ENCODE measurements around the gene MICU2.
"Not testable (repeated sequence)": the region's sequence is repeated elsewhere in the genome, so short reads cannot be mapped to it uniquely, and the experiment has no call there.

The MICU2 gene

DNA sequence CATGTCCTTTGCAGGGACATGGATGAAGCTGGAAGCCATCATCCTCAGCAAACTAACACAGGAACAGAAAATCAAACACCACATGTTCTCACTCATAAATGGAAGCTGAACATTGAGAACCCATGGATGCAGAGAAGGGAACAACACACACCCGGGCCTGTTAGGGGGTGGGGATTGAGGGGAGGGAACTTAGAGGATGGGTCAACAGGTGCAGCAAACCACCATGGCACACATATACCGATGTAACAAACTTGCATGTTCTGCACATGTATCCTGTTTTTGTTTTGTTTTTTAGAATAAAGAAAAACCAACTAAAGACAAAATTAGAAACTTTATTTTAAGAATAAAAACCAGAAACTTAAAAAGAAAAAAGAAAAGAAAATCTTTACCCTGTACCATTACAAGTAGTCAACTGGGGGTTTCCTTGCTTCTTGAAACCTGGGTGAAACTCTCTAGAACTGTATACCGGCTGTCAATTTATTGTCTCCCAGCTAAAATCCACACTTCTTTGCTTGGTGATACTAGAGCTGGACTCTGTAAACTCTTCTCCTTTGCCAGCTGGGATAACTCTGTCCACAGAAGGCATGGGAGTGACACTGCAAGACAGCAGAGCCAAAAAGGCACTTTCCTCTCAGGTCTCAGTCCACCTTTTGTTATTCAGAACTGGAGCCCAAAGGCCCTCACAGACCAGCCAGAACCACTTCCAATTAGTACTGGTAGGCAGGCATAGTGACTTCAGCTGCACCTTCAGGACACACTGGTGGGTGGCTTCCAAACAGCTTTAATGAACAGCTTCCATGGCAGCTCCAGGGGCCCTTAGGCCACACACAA, 9.0 kb downstream of the MICU2 start:
- Histone ChIP-seq H3K4me1 (ENCODE audit: control insufficient read depth, insufficient read depth, low read length) (peaks cover 7% of the 10 kb centered on the region), H3K9ac (ENCODE audit: low read length in 2 of 2) (no peak overlapping the region), H3K9me3 (ENCODE audit: control insufficient read depth in 2 of 2, low read length in 2 of 2) (no peaks in the 10 kb centered on the region), H3K27me3 (ENCODE audit: control insufficient read depth in 1 of 2, insufficient read depth in 2 of 2, low read length in 2 of 2) (no peaks in the 10 kb centered on the region), H3K4me3 (ENCODE audit: low read length in 2 of 2) (no peak overlapping the region), H3K27ac (ENCODE audit: low read length) (no peak overlapping the region), H3K36me3 (ENCODE audit: control insufficient read depth in 2 of 2, insufficient read depth in 2 of 2, low read length in 2 of 2) (no peaks in the 10 kb centered on the region)

DNA sequence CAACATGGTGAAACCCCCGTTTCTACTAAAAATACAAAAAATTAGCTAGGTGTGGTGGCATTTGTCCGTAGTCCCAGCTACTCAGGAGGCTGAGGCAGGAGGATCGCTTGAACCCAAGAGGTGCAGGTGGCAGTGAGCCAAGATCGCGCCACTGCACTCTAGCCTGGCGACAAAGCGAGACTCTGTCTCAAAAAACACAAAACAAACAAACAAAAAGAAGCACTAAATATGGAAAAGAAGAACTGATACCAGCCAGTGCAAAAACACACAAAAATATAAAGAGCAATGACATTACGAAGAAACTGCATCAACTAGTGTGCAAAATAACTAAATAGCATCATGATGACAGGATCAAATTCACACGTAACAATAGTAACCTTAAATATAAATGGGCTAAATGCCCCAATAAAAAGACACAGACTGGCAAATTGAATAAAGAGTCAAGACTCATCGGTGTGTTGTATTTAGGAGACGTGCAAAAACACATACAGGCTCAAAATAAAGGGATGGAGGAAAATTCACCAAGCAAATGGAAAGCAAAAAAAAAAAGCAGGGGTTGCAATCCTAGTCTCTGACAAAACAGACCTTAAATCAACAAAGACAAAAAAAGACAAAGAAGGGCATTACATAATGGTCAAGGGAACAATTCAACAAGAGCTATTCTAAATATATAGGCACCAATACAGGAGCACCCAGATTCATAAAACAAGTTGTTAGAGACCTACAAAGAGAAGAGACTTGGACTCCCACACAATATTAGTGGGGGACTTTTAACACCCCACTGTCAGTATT, 13.1 kb downstream of the MICU2 start:
- H3K4me3 ChIP-seq (ENCODE audit: low read length in 2 of 2); H3K4me1 ChIP-seq (ENCODE audit: control insufficient read depth, insufficient read depth, low read length); H3K9ac ChIP-seq (ENCODE audit: low read length in 2 of 2); H3K9me3 ChIP-seq (ENCODE audit: control insufficient read depth in 2 of 2, low read length in 2 of 2); H3K27ac ChIP-seq (ENCODE audit: low read length); H3K27me3 ChIP-seq (ENCODE audit: control insufficient read depth in 1 of 2, insufficient read depth in 2 of 2, low read length in 2 of 2); H3K36me3 ChIP-seq (ENCODE audit: control insufficient read depth in 2 of 2, insufficient read depth in 2 of 2, low read length in 2 of 2): not testable (repeated sequence)

DNA sequence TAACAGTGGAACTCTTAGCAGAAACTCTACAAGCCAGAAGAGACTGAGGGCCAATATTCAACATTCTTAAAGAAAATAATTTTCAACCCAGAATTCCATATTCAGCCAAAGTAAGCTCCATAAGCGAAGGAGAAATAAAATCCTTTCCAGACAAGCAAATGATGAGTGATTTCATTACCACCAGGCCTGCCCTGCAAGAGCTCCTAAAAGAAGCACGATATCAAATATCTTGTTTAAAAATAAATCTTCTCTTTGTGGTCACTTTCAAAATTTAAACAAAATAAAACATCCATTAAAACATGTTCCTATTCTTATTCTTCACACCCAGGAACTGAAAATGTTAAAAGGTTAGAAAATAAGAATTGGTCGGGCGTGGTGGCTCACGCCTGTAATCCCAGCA, 13.7 kb downstream of the MICU2 start:
- Histone ChIP-seq H3K27me3 (ENCODE audit: control insufficient read depth in 1 of 2, insufficient read depth in 2 of 2, low read length in 2 of 2) (no peaks in the 10 kb centered on the region), H3K9me3 (ENCODE audit: control insufficient read depth in 2 of 2, low read length in 2 of 2) (no peaks in the 10 kb centered on the region), H3K4me1 (ENCODE audit: control insufficient read depth, insufficient read depth, low read length) (peaks cover under 1% of the 10 kb centered on the region), H3K4me3 (ENCODE audit: low read length in 2 of 2) (no peak overlapping the region), H3K27ac (ENCODE audit: low read length) (no peak overlapping the region), H3K9ac (ENCODE audit: low read length in 2 of 2) (no peak overlapping the region), H3K36me3 (ENCODE audit: control insufficient read depth in 2 of 2, insufficient read depth in 2 of 2, low read length in 2 of 2) (no peaks in the 10 kb centered on the region)

DNA sequence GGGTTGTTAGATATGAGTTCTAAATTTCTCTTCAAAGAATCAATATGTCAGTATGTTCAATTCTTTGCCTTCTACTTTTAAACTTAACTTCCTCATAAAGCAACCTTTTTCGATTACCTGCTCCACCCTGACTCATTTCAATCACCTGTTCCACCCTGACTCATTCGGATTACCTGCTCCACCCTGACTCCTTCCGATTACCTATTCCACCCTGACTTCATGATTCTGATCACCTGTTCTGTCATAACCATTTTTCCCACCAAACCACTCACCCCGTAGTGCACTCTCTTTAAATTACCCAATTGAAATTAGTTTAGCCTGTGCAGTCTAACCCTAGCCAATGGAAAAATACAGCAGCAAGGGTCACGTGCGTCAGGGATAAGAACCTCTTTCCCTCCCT, 14.5 kb downstream of the MICU2 start:
- not testable (repeated sequence) for H3K36me3 ChIP-seq (ENCODE audit: control insufficient read depth in 2 of 2, insufficient read depth in 2 of 2, low read length in 2 of 2); H3K4me3 ChIP-seq (ENCODE audit: low read length in 2 of 2); H3K4me1 ChIP-seq (ENCODE audit: control insufficient read depth, insufficient read depth, low read length); H3K27ac ChIP-seq (ENCODE audit: low read length); H3K9ac ChIP-seq (ENCODE audit: low read length in 2 of 2); H3K9me3 ChIP-seq (ENCODE audit: control insufficient read depth in 2 of 2, low read length in 2 of 2); H3K27me3 ChIP-seq (ENCODE audit: control insufficient read depth in 1 of 2, insufficient read depth in 2 of 2, low read length in 2 of 2)

DNA sequence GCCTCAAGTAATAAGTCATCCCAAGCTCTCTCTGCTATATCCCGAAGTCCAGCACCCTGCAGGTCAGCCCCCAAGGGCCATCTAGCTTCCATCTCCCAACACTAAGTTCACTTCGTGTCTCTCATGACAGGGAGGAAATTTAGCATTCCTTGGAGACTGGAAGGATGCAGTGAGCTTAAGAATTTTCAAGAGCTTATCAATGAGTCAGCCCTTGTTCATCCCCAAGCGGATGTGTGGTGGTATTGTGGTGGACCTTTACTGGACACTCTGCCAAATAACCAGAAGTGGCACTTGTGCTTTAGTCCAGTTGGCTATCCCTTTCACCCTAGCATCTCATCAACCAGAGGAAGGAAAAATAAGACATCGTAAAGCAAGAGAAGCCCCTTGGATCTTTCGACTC, 15.6 kb downstream of the MICU2 start:
- not testable (repeated sequence) for H3K36me3 ChIP-seq (ENCODE audit: control insufficient read depth in 2 of 2, insufficient read depth in 2 of 2, low read length in 2 of 2); H3K4me1 ChIP-seq (ENCODE audit: control insufficient read depth, insufficient read depth, low read length); H3K9ac ChIP-seq (ENCODE audit: low read length in 2 of 2); H3K27me3 ChIP-seq (ENCODE audit: control insufficient read depth in 1 of 2, insufficient read depth in 2 of 2, low read length in 2 of 2); H3K9me3 ChIP-seq (ENCODE audit: control insufficient read depth in 2 of 2, low read length in 2 of 2); H3K27ac ChIP-seq (ENCODE audit: low read length); H3K4me3 ChIP-seq (ENCODE audit: low read length in 2 of 2)

DNA sequence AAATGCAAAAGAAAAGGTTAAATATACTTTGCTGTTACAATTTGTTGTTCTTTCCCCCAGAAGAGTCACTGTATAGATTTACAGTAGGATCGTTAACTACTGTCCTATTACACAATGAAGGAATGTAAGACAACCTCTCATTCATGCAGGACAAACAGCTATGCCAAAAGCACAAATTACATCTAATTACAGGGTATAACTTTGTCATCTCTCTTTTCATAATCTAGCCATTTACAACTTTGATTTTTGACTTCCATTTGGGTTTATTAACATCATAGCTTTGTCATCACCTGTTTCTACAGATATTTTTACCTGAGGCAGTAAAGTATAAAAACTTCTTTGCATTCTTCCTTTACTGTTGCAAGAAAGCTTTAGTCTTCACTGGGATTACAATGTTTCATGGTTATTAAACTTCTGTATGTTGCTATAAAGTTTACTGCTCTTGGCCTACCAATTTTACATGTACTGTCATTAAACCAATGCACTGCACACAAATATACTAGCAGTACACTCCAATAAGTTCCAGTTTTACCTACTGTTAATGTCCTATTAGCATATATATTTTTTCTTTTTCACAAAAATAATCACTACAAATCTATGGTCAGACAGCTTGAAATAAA, 18.9 kb downstream of the MICU2 start:
- Histone ChIP-seq H3K9ac (ENCODE audit: low read length in 2 of 2) (no peak overlapping the region), H3K36me3 (ENCODE audit: control insufficient read depth in 2 of 2, insufficient read depth in 2 of 2, low read length in 2 of 2) (no peaks in the 10 kb centered on the region), H3K27ac (ENCODE audit: low read length) (no peak overlapping the region)

DNA sequence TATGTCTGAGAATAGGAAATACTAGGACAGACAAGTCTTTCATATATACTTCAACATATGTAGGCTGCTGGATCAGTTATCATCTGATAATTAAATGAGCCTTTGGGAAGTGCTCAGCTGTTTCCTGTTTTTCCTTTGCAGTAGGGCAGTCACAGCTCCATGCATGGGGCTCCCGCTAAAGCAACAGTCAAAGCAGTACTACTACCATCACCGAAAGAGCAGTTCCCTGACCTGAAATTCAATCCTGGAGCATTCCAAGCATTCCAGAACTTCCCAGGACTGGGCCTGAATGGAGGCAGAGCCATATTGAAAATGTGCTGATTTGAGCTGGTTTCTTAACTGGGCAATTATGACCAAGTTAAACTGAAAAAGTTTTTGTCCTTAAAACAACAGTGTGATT, 20.5 kb downstream of the MICU2 start:
- no peaks in the 10 kb centered on the region for H3K4me1 ChIP-seq (ENCODE audit: control insufficient read depth, insufficient read depth, low read length)
- no peak overlapping the region for H3K4me3 ChIP-seq (ENCODE audit: low read length in 2 of 2)
- H3K27ac ChIP-seq (ENCODE audit: low read length), result no peak overlapping the region
- no peaks in the 10 kb centered on the region for H3K27me3 ChIP-seq (ENCODE audit: control insufficient read depth in 1 of 2, insufficient read depth in 2 of 2, low read length in 2 of 2)
- peaks cover 2 to 6% of the 10 kb centered on the region in 2 donors for H3K9me3 ChIP-seq (ENCODE audit: control insufficient read depth in 2 of 2, low read length in 2 of 2)
- H3K36me3 ChIP-seq (ENCODE audit: control insufficient read depth in 2 of 2, insufficient read depth in 2 of 2, low read length in 2 of 2), result no peaks in the 10 kb centered on the region
- no peak overlapping the region for H3K9ac ChIP-seq (ENCODE audit: low read length in 2 of 2)

More for the DNA sequence above, 18.9 kb downstream of the MICU2 start:
- Histone ChIP-seq H3K4me1 (ENCODE audit: control insufficient read depth, insufficient read depth, low read length) (no peaks in the 10 kb centered on the region), H3K4me3 (ENCODE audit: low read length in 2 of 2) (no peak overlapping the region), H3K9me3 (ENCODE audit: control insufficient read depth in 2 of 2, low read length in 2 of 2) (peaks cover 2 to 6% of the 10 kb centered on the region in 2 donors), H3K27me3 (ENCODE audit: control insufficient read depth in 1 of 2, insufficient read depth in 2 of 2, low read length in 2 of 2) (no peaks in the 10 kb centered on the region)

DNA sequence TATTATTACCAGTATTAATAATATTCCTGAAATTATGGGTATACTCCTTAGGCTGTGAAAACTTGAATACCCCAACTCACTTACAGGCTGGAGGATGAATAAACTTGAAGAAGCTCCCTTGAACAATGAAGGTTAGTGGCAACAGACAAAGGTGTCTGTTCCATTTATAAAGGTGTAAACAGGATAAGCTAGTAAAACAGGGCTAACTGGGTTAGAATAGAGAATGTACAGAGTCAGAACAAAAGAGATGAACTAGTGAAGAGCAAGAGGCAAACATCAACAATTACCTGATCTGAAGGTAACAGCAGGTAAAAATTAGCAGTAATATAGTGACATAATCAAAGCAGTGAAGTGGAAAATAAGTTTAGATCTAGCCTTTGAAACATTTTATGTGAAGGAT, 23.2 kb downstream of the MICU2 start:
- Histone ChIP-seq H3K36me3 (ENCODE audit: control insufficient read depth in 2 of 2, insufficient read depth in 2 of 2, low read length in 2 of 2) (no peaks in the 10 kb centered on the region), H3K4me3 (ENCODE audit: low read length in 2 of 2) (no peak overlapping the region), H3K4me1 (ENCODE audit: control insufficient read depth, insufficient read depth, low read length) (no peaks in the 10 kb centered on the region), H3K9me3 (ENCODE audit: control insufficient read depth in 2 of 2, low read length in 2 of 2) (peaks cover 2 to 6% of the 10 kb centered on the region in 2 donors), H3K27ac (ENCODE audit: low read length) (no peak overlapping the region), H3K27me3 (ENCODE audit: control insufficient read depth in 1 of 2, insufficient read depth in 2 of 2, low read length in 2 of 2) (no peaks in the 10 kb centered on the region), H3K9ac (ENCODE audit: low read length in 2 of 2) (no peak overlapping the region)

DNA sequence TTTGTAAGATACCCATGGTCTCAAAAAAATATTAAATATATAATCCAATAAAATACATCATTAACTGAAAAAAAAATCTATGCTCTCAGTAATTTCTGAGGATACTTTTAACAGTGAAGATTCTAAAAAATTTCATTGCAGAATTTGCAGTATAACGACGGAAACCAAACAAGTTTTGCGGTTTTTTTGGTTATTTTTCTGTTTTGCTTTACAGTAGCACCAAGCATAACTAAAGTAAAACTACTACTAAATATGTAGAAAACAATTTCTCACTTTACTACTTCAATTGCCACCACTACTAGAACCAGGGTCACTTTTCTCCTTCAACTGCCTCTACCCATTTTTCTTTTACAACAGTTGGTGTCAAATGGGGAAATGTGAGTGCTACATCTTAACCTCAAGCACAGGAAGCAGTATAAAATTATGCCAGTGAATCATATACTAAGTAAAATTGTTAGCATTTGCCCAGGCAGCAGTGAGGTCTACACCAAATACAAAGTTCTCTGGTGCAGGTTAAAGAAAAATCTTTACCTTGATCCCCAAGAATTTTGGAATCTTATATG, 24.1 kb downstream of the MICU2 start:
- no peaks in the 10 kb centered on the region for H3K27me3 ChIP-seq (ENCODE audit: control insufficient read depth in 1 of 2, insufficient read depth in 2 of 2, low read length in 2 of 2)
- H3K9me3 ChIP-seq (ENCODE audit: control insufficient read depth in 2 of 2, low read length in 2 of 2), result peaks cover 2 to 6% of the 10 kb centered on the region in 2 donors

DNA sequence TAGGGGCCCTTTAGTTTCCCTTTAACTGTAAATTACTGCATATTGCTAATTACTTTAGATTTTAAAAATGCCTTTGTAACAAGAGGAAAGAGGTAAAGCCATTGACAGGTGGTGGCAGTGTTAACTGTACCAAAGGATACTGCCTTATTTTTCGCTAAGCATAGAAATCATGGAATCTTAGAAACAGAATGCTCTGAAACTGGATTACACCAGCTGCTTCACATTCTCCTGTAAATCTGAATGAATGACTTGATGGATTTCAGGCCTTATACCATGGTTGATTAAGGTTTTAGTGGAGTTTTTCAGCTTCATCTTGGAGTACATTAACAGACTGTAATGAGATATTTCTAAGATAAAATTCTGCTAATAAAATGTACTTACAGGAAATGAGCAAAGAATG, 25.2 kb downstream of the MICU2 start:
- Histone ChIP-seq H3K4me3 (ENCODE audit: low read length in 2 of 2) (no peak overlapping the region), H3K9ac (ENCODE audit: low read length in 2 of 2) (no peak overlapping the region), H3K27ac (ENCODE audit: low read length) (no peak overlapping the region), H3K9me3 (ENCODE audit: control insufficient read depth in 2 of 2, low read length in 2 of 2) (peaks cover 2 to 6% of the 10 kb centered on the region in 2 donors), H3K36me3 (ENCODE audit: control insufficient read depth in 2 of 2, insufficient read depth in 2 of 2, low read length in 2 of 2) (no peaks in the 10 kb centered on the region), H3K4me1 (ENCODE audit: control insufficient read depth, insufficient read depth, low read length) (no peaks in the 10 kb centered on the region), H3K27me3 (ENCODE audit: control insufficient read depth in 1 of 2, insufficient read depth in 2 of 2, low read length in 2 of 2) (no peaks in the 10 kb centered on the region)

More for the DNA sequence above, 24.1 kb downstream of the MICU2 start:
- H3K4me3 ChIP-seq (ENCODE audit: low read length in 2 of 2), result no peak overlapping the region
- H3K9ac ChIP-seq (ENCODE audit: low read length in 2 of 2), result no peak overlapping the region
- no peak overlapping the region for H3K27ac ChIP-seq (ENCODE audit: low read length)
- no peaks in the 10 kb centered on the region for H3K4me1 ChIP-seq (ENCODE audit: control insufficient read depth, insufficient read depth, low read length)
- no peaks in the 10 kb centered on the region for H3K36me3 ChIP-seq (ENCODE audit: control insufficient read depth in 2 of 2, insufficient read depth in 2 of 2, low read length in 2 of 2)

All from stomach smooth muscle (tissue), 2 donors.